Head of caudate nucleus (tissue), 42 donors: ENCODE measurements around the gene TTC32.
A peak's percentile ranks its signal among the peaks of the same experiment; 100 is the strongest.
"Not testable (repeated sequence)": the region's sequence is repeated elsewhere in the genome, so short reads cannot be mapped to it uniquely, and the experiment has no call there.

Experiments used
- DNase-seq, 42 donors: peaks; one replicate each; pipeline versions ENCODE4 v3.0.0 to v3.0.0-alpha.2; 2020 to 2021; ENCODE audit warnings: mixed read lengths in 7 of 42
- intact Hi-C: fragments of 100-400 bp; cut with DNase I; formaldehyde crosslinking; loops from one replicate; pipeline ENCODE4 v1.15.0; 2022

TTC32 gene

GRCh38 chr2:19901442-19902215 is at the start of gene TTC32:
TSS of gene TTC32 (minus strand) at chr2:19901983. CDS start at chr2:19901854, 129 bp downstream.
- intact Hi-C loops, result loop anchor here (5.0 to 10.0 kb wide), 2 partner anchors 91 to 153 kb away; partner anchors contain the start of genes LAPTM4A and WDR35
- DNase-seq, result peak; percentile 88 to 97 (median 94)

DNA sequence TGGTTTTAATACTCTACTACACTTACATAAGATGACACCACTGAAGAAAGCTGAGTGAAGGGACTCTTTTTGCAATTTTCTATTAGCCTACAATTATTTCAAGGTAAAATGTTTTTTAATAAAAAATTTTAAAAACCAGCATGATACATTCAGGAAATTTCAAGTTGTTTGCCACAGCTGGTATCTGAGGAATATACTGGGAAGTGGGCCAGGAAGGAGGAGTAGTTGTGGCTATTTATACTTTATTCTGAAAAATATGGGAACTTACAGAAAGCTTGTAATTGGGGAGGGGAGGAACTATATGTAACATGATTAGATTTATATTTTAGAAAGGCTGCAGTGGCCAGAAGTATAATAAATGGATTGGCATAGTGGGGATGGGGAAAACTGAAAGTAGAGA is 47.3 kb upstream of the TTC32 start:
- no peak for DNase-seq
- intact Hi-C loops, result no loop called here

DNA sequence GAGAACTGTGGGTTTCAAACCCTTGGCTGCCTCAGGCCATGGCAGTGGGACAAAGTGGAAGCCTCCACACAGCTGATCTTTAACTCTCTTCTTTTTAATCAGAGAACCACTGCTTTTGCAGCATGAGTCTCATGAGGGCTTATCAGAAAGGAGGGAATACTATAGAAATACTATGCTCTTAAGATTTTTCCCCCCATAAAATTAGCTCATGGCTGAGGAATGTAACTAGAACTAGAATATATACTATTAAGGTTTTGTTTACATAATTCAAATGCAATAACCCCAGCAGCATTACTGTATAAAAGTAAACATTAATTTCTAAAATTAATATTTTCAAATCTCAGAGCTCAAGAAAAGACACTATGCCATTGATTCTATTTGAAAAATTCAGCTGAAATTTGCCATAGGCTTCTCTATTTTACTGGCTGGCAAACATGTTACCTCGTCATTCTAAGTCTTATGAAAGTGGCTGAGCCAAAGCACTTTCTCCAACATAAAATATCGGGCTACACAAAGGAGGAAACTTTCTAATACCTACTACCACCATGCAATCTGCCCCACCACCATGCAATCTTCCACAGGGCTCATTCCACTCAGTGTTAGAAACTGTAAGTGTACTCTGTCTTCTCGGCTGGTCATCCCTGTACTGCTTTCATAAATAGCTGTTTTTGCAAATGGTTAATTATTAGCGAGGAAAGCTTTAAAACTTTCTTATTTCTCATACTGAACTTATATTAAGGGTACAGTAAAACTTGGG is 45.6 kb upstream of the TTC32 start:
- no peak for DNase-seq
- intact Hi-C loops, result no loop called here

- DNase-seq, result no peak
- intact Hi-C loops, result no loop called here
These were observed 42.5 kb upstream of the TTC32 start for GRCh38 chr2:19944205-19944845.

- no peak for DNase-seq
- intact Hi-C loops, result no loop called here
These were observed 41.4 kb upstream of the TTC32 start for GRCh38 chr2:19943189-19943588.

GRCh38 chr2:19942199-19942598 is 40.4 kb upstream of the TTC32 start:
- intact Hi-C loops, result no loop called here
- no peak for DNase-seq

DNA sequence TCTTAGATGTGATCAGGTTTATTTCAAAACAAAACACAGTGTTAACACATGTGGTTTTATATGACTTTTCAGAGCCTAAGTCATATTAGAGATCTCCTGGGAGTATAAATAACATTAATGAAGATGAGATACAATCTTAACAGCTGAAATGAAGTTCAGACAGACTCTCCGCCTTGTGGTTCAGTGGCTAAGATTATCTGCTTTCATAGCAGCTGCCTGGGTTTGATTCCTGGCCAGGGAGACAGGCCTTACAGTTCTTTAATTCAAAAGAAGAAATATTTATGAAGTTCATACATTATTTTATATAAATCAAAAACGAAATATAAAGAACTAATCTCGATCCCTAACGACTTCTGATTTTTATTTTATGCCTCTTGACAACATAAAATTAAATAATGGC is 35.2 kb upstream of the TTC32 start:
- intact Hi-C loops, result no loop called here

GRCh38 chr2:19936203-19936602 is 34.4 kb upstream of the TTC32 start:
- no peak for DNase-seq
- intact Hi-C loops, result no loop called here

More for the DNA sequence above, 35.2 kb upstream of the TTC32 start:
- no peak for DNase-seq

DNA sequence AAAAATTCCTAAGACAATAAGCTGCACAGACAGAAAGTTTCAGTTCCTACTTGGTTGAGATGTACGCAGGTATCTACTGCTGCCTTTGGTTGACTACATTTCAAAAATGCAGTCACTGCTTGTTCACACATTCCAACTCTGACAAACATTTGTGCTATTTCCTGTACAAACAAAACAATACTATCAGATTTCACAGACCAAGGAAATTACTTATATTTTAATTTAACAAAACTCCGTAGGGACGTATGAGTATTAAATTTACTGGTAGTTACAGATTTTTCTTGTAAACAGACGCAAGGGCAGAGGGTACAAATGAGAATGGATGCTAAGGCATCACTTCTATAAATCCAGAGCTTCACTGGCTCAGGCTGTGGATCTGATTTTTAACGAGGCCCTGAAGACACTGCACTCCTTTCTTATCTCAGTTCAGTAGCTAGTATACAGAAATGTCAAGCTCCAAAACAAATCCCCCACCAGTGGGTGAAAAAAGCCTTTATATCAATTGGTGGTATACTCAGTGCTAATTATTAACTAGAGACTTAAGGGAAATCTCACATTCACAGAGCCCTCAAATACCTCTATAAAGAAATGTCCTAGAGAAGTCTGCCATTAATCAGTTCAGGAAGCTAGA is 31.7 kb upstream of the TTC32 start:
- no peak for DNase-seq
- intact Hi-C loops, result no loop called here

DNA sequence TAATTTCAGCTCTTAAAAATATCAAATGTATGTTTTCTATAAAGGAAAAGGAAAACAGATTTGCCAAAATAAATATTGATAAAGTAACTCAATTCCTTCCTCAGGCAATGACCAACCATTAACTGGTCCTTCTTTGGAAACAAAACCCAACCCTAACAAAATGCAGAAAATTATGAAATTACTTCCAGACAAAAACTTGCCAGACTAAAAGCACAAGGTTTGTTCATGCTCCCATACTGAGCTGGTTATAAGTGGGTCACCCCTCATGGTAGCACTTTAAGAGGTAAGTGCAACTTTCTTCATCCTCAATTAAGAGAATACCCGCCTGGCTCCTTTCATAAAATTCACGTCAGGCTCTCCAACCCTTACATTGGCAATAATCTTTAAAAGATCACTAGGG is 31.1 kb upstream of the TTC32 start:
- intact Hi-C loops, result no loop called here
- no peak for DNase-seq

DNA sequence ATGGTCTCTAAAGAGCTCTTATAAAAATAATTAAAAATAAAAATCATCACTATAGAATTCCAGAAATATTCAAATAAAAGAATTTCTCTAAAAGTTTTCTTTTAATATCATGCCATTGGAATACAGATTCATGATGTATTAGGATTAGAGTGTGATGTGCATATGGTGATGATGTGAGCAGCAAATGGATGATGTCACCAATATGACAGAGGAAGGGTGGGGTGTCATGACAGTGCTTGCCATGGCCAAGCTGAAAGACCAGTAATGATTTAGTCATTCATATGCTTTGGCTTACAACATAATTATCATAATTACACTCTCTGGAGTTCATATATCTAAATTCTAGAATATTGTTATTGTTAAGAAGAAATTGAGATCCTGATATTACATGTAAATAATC is 27.4 kb upstream of the TTC32 start:
- intact Hi-C loops, result no loop called here
- DNase-seq, result no peak

DNA sequence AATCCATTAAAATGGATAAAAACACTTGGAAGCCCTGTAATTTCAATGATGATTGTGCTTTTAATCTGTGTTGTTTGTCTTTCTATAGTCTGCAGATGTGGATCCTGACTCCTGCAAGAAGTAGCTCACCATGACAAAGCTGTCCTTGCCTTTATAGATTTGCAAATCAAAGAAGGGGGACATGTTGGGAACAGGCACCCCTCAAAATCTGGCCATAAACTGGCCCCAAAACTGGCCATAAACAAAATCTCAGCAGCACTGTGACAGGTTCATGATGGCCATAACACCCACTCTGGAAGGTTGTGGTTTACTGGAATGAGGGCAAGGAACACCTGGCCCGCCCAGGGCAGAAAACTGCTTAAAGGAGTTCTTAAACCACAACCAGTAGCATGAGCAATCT is 26.0 kb upstream of the TTC32 start:
- DNase-seq, intact Hi-C loops: not testable (repeated sequence)

- intact Hi-C loops, DNase-seq: not testable (repeated sequence)
These were observed 22.7 kb upstream of the TTC32 start for GRCh38 chr2:19924526-19924925.

DNA sequence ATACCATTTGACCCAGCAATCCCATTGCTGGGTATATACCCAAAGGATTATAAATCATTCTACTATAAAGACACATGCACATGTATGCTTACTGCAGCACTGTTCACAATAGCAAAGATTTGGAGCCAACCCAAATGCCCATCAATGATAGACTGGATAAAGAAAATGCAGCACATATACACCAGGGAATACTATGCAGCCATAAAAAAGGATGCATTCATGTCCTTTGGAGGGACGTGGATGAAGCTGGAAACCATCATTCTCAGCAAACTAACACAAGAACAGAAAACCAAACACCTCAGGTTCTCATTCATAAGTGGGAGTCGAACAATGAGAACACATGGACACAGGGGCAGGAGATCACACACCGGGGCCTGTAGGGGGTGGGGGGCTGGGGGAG is 20.4 kb upstream of the TTC32 start:
- intact Hi-C loops, DNase-seq: not testable (repeated sequence)

GRCh38 chr2:19916385-19916950 is 14.7 kb upstream of the TTC32 start:
- DNase-seq, result no peak
- intact Hi-C loops, result loop anchor here (10.0 kb wide), 1 partner anchor 58 kb away; no protein-coding TSS in a partner anchor

GRCh38 chr2:19914266-19914975 is 12.6 kb upstream of the TTC32 start:
- peak in 1 of 42 donors; percentile 11 for DNase-seq
- intact Hi-C loops, result loop anchor here (10.0 kb wide), 1 partner anchor 60 kb away; no protein-coding TSS in a partner anchor

DNA sequence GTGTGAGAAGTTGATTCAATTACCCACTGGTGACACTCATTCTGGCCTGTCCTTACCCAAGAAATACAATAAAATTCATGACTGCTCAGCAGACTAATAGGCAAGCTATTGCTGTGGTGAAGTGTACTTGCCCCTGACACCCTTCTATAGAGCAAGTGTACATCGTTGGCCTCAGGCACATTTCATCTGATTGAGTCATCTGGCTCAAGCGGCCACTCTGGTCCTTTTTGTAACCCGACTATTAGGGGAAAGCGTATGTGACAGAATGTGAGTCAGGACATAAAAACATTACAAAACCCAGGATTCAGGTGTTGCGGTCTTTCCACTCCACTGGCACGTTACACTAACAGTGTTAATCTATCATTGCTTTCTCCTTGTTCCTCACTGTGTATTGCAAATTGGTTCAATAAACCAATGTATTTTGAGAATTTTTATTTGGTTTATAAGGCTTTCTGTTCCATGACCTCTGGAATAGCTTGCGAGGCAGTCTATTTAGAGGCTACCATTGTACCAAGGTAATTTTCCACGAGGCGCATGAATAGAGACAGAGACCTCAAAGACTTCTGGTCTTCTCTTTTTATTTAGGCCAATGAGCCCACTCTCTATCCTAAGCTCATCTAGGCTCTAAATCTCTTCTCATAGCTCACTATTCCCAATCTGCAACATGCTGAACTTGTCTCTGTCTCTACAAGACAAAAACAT is 10.2 kb upstream of the TTC32 start:
- intact Hi-C loops, result loop anchor here (10.0 kb wide), 1 partner anchor 63 kb away; no protein-coding TSS in a partner anchor
- no peak for DNase-seq
